Retinal pigment epithelial cell (primary cell): ENCODE measurements around the gene RNASE13.
A peak's percentile ranks its signal among the peaks of the same experiment; 100 is the strongest.

Source experiments
- DNase-seq: peaks from one replicate; pipeline ENCODE4 v3.0.0-alpha.2; 2010; ENCODE audit warnings: low read depth
- H3K4me3 ChIP-seq: 2 replicates; pipeline ENCODE4 v1.5.1; 2011; ENCODE audit warnings: mild to moderate bottlenecking, low read length, control low read depth, moderate library complexity
- CTCF ChIP-seq: conservative IDR thresholded peaks from 2 replicates; pipeline ENCODE4 v1.5.1; 2011; ENCODE audit warnings: low read depth, low read length, control low read depth, inconsistent platforms

The RNASE13 gene

DNA sequence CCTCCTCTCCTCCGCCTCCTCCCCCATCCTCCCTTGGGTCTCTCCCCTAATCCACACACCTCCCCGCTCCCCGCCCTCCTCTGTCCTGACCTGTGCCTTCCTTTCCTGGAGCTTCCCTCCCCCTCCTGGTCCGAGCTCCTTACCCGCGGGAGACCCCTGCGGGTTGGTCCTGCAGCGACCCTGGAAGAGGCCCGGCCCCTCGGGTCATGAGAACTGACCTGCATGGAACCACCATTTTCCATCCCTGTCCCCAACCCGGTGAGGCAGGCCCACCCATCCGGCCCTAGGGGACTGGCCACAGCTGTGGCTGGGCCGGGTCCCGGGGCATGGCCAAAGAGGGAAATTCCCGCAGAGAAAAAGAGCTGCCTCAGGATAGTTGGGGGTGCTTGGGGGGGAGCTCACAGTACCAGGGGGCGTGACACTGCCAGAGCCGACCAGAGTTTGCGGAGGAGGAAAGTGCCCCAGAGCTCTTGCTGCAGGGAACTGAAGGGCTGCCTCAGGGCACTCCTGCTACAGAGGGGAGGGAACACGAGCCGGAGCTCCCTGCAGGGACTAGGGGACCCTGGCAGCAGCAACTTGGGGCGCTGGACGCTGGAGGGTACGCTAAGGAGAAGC is 36.1 kb upstream of the RNASE13 start:
- no peak for TF ChIP-seq CTCF
- H3K4me3 ChIP-seq, result peak overlapping the region; percentile 78
- no peak for DNase-seq

DNA sequence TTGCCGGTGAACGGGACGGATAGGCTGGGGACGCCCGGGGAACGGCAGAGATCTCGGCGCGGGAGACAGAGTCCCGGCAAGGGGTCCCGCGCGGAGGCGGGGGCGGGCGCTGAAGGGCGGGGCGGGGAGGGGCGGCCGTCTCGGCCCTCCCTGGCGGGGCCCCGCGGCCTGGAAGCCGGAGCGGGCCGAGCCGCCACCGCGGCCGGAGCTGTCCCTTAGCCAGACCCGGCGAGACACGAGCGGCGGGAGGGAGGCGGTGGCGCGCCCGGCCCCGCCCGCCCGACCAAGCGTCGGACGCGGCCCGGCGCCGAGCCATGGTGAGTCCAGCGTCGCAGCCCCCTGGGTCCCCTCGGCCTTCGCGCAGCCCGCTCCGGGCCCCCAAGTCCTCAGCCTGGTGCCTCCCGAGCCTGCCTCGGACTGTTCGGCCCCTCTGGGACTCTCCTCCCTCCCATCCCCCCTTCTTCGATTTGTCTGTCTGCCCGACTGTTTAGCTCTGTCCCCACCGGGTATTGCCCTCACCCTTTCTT is 35.5 kb upstream of the RNASE13 start, which contains the start of gene ARHGEF40:
ARHGEF40 (plus strand) TSS at position 222 of the 527 bp plus-strand sequence; CDS start at position 315, 93 bp downstream.
- H3K4me3 ChIP-seq, result peak within 1 kb of the TSS; percentile 78
- no peak for TF ChIP-seq CTCF
- no peak for DNase-seq

DNA sequence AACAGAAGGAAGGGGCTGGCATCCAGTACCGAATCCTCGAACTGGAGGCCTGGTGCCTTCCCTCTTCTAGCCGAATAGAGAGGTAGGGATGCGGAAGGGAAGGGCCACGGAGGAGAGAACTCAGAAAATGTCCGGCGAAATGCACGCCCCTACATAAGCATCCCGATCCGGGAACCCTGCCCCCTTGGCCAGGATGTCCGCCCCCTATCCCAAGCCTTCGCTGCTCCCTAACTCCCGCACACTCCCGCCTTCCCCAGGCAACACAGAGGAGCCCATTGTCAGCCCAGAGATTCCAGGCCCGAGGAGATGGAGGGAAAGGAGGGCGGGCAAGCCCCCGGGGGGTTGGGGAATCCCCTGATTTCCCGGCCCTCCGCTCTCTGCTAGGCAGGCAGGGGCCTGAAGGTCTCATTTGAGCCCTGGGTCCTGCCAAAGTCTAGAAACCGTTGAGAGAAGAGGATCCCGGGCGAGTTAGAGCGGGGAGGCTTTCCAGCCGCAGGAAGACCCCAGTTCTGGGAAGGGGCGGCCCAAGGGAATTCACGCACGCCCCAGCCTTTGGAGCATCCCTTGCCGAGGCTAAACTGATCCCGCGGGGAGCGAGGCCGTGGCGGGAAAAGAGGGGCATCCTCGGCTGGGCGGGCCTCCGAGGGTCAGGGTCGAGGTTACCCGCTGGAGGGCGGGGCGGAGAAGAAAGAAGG is 34.9 kb upstream of the RNASE13 start:
- peak overlapping the region; percentile 78 for H3K4me3 ChIP-seq
- no peak for TF ChIP-seq CTCF
- DNase-seq, result no peak

DNA sequence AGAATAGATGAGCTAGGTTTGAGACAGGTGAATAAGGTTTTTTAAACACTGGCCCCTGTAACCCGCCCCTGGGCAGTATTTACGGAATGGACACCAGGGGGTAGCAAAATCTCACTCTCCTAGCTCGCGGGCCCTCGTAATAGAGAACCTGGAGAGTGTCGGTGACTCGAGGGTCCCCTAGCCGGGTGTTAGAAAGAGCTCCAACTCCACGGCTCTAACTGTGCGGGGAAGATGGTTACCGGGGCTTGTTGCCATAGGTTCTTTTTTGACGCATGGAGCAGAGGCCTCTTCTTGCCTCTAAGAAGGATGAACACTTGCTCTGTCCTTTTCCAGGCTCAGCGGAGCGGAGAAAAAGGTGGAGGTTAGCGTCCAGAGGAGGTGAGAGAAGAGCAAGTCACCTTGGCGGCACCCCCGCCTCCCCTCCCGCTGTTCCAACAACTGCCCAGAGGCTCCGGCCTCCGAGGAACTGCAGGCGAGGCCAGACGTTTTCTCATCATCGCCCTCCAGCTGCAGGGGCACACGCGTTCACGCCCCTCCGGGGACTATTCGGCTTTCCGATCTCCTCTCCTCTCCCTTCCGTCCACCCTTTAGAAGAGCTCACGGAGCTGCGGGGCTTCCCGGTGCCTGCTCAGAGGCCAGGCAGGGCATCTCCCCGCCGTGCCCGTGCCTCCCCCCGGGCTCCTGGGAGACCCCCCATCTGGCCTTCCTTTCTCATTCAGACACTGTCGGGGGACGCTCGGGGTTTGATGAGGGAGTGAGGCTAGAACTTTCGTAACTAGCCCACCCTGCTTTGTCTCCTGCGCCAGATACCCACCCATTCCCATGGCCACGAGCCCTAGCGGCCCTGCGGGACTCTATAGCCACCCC is 34.1 kb upstream of the RNASE13 start:
- TF ChIP-seq CTCF, result peak; percentile 72
- H3K4me3 ChIP-seq, result peak overlapping the region; percentile 78
- no peak for DNase-seq

DNA sequence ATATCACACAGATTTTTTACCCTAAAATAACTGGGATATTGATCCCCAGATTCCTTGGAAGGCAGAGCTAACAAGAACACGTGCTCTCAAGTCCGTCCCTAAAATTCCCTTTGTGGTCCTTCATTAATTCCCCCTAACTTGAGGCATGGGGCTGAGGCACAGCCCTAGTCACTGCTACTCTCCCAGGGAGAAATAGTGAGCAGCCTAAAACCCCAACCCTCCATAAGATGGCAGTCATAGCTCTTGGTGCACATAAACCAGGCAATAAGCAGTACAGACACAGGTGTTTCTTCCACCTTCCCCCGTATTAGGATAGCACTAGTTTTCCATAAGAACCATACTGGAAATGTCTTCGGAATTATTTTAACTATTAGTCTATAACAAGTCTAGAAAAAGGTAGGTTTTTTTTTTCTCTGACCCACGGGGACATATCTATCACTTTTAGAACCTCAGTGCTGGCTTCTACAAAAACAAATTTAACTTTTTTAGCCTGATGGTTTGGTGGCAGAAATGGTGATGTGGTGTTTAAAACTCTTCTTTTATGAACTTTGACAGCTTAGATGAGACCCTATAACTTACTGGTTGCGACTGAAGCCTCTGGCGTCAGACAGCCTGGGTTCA is 32.4 kb upstream of the RNASE13 start:
- peak; percentile 28 for TF ChIP-seq CTCF
- H3K4me3 ChIP-seq, result no peak overlapping the region
- DNase-seq, result no peak

DNA sequence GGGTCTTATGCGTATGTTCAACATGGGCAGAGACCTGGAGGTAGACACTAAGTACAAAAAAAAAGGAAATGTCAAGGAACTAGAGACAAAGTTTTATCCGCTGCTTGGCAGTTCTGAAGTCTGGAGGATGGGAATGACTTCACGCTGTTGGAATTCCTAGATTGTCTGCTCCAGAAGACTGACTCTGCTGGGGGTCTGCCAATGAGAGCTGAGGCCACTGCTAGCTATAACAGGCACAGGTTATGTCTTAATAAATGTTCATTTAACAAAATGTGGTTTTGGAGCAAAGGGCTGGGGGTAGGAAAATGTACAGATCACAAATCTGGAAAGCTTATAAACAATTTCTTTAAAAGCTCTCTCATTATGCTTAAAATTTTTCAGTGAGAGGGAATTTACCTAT is 28.9 kb upstream of the RNASE13 start:
- no peak for TF ChIP-seq CTCF
- no peak overlapping the region for H3K4me3 ChIP-seq
- DNase-seq, result no peak
